Glutamatergic neuron (in vitro differentiated cells): ENCODE measurements around the gene MSANTD4. TPM values are rescaled to one million over a fixed set of nuclear protein-coding genes. Genes with fewer than 3 reads are reported as not detected.

ENCODE experiments used
- DNase-seq: peaks from one replicate; pipeline ENCODE4 v3.0.0; 2022
- H3K27ac Mint-ChIP-seq: one replicate; pipeline ENCODE4 v1.8.0; 2020; ENCODE audit warnings: mild to moderate bottlenecking, mixed read lengths, inconsistent platforms; ENCODE audit not compliant: unreplicated experiment
- H3K27me3 Mint-ChIP-seq: one replicate; pipeline ENCODE4 v1.8.0; 2020; ENCODE audit warnings: mild to moderate bottlenecking, moderate library complexity, mixed read lengths, inconsistent platforms; ENCODE audit not compliant: unreplicated experiment
- H3K36me3 Mint-ChIP-seq: one replicate; pipeline ENCODE4 v1.8.0; 2020; ENCODE audit warnings: mild to moderate bottlenecking, mixed read lengths, inconsistent platforms; ENCODE audit not compliant: unreplicated experiment
- H3K4me1 Mint-ChIP-seq: one replicate; pipeline ENCODE4 v1.8.0; 2020; ENCODE audit warnings: mild to moderate bottlenecking, low read depth, mixed read lengths, inconsistent platforms; ENCODE audit not compliant: unreplicated experiment
- H3K4me3 Mint-ChIP-seq: one replicate; pipeline ENCODE4 v1.8.0; 2020; ENCODE audit warnings: mild to moderate bottlenecking, mixed read lengths, inconsistent platforms; ENCODE audit not compliant: unreplicated experiment
- H3K9me3 Mint-ChIP-seq: one replicate; pipeline ENCODE4 v1.8.0; 2020; ENCODE audit warnings: mild to moderate bottlenecking, moderate library complexity, mixed read lengths, inconsistent platforms; ENCODE audit not compliant: unreplicated experiment
- CTCF ChIP-seq: fragments of 200-600 bp; sonication (generic); IDR thresholded peaks from one replicate; pipeline ENCODE4 v1.5.0; 2021; ENCODE audit not compliant: partially characterized antibody, unreplicated experiment
- long read RNA-seq: library from polyadenylated mRNA; unstranded; transcript quantifications from one replicate; pipeline ENCODE4 v2.0.0, GENCODE V29; 2020; ENCODE audit not compliant: unreplicated experiment
- total RNA-seq: library from RNA; stranded (reverse); fragmentation: NEBNext Ultra II Directional; extraction: Animal tissue kit (Norgen Biotek cat#: 25700); gene quantifications from one replicate; pipeline ENCODE4 v1.2.1, GENCODE V29; 2021; ENCODE audit not compliant: unreplicated experiment

Gene MSANTD4
- 46.4 TPM for total RNA-seq
- long read RNA-seq, transcript MSANTD4-204 (3 exons, 948 nt): major isoform, 6 of 13 reads
- long read RNA-seq, partial matches to known transcripts: 4 of 13 reads
- long read RNA-seq, other reads (novel, unspliced or antisense): 3 of 13 reads

GRCh38 chr11:106021967-106022794 is at the start of gene MSANTD4:
TSS of gene MSANTD4 (minus strand) at chr11:106022240. CDS start at chr11:106010917, 11,323 bp downstream.
- peaks cover 24% of the 10 kb centered on the region for H3K4me1 Mint-ChIP-seq
- H3K27ac Mint-ChIP-seq: peak within 1 kb of the TSS; percentile 83
- H3K9me3 Mint-ChIP-seq: peaks cover 9% of the 10 kb centered on the region
- H3K36me3 Mint-ChIP-seq: no peaks in the 10 kb centered on the region
- H3K27me3 Mint-ChIP-seq: peaks cover 3% of the 10 kb centered on the region
- TF ChIP-seq CTCF: no peak
- peak within 1 kb of the TSS; percentile 96 for H3K4me3 Mint-ChIP-seq
- DNase-seq: peak; percentile 96

- Mint-ChIP-seq H3K9me3 (no peaks in the 10 kb centered on the region), H3K36me3 (no peaks in the 10 kb centered on the region), H3K4me3 (no peak overlapping the region), H3K4me1 (peaks cover 6% of the 10 kb centered on the region), H3K27ac (no peak overlapping the region), H3K27me3 (no peaks in the 10 kb centered on the region)
- DNase-seq: no peak
- no peak for TF ChIP-seq CTCF
Measured at GRCh38 chr11:106070606-106071005, 48.6 kb upstream of the MSANTD4 start.

- peaks cover 6% of the 10 kb centered on the region for H3K4me1 Mint-ChIP-seq
- H3K27me3 Mint-ChIP-seq: no peaks in the 10 kb centered on the region
- DNase-seq: no peak
- no peak for TF ChIP-seq CTCF
- no peak overlapping the region for H3K27ac Mint-ChIP-seq
- no peaks in the 10 kb centered on the region for H3K36me3 Mint-ChIP-seq
- no peak overlapping the region for H3K4me3 Mint-ChIP-seq
- H3K9me3 Mint-ChIP-seq: no peaks in the 10 kb centered on the region
Measured at GRCh38 chr11:106063009-106063408, 41.0 kb upstream of the MSANTD4 start.

- no peaks in the 10 kb centered on the region for H3K9me3 Mint-ChIP-seq
- TF ChIP-seq CTCF: no peak
- peaks cover 6% of the 10 kb centered on the region for H3K4me1 Mint-ChIP-seq
- no peak for DNase-seq
- H3K27me3 Mint-ChIP-seq: no peaks in the 10 kb centered on the region
- no peak overlapping the region for H3K4me3 Mint-ChIP-seq
- H3K36me3 Mint-ChIP-seq: no peaks in the 10 kb centered on the region
- no peak overlapping the region for H3K27ac Mint-ChIP-seq
Measured at GRCh38 chr11:106061954-106062949, 40.2 kb upstream of the MSANTD4 start.
